Nephron (organoid): ENCODE results near the gene ODAD2.

Experiments
- H3K27ac Mint-ChIP-seq, 3 experiments: 2 replicates each; pipeline ENCODE4 v1.8.0; 2020; ENCODE audit warnings: mixed read lengths in 3 of 3, mild to moderate bottlenecking in 2 of 3, moderate library complexity in 1 of 3
- H3K27me3 Mint-ChIP-seq: 2 replicates; pipeline ENCODE4 v1.8.0; 2021; ENCODE audit warnings: low read depth, mild to moderate bottlenecking, moderate library complexity, mixed read lengths
- H3K36me3 Mint-ChIP-seq: 2 replicates; pipeline ENCODE4 v1.8.0; 2020; ENCODE audit warnings: low read depth, mixed read lengths
- H3K4me1 Mint-ChIP-seq: 2 replicates; pipeline ENCODE4 v1.8.0; 2020; ENCODE audit warnings: mixed read lengths
- H3K4me3 Mint-ChIP-seq, 3 experiments: 2 replicates each; pipeline ENCODE4 v1.8.0; 2020; ENCODE audit warnings: mild to moderate bottlenecking in 3 of 3, mixed read lengths in 3 of 3, moderate library complexity in 2 of 3
- H3K9me3 Mint-ChIP-seq: 2 replicates; pipeline ENCODE4 v1.8.0; 2020; ENCODE audit warnings: mixed read lengths
- TF ChIP-seq, protein P1 (sequence below), 3 experiments: fragments of 200-600 bp; sonication (generic); IDR thresholded peaks; one replicate each; pipeline ENCODE4 v1.5.0; 2021; ENCODE audit warnings: antibody characterized with exemption in 3 of 3; ENCODE audit not compliant: unreplicated experiment in 3 of 3

The ODAD2 gene

DNA sequence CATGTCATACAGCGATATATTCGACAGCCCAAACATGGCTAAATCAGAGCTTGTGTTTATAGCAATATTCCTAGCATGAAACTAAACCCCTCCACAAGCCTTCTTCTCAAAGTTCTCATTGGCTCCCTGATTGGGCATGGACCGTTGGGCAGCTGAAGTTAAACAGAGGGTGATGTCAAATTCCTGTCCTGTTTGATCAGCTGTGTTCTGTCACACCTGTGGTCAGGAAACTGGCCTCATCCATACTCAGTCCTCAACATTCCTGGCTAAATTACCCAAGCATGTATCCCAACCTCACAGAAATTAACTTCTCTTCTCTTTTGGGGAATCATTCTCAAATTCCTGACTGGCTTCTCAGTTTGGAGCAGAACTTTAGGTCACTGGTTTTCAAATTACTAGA lies 107.9 kb downstream of the ODAD2 start:
- H3K27ac Mint-ChIP-seq, result no peak overlapping the region
- H3K4me1 Mint-ChIP-seq, result no peaks in the 10 kb centered on the region

DNA sequence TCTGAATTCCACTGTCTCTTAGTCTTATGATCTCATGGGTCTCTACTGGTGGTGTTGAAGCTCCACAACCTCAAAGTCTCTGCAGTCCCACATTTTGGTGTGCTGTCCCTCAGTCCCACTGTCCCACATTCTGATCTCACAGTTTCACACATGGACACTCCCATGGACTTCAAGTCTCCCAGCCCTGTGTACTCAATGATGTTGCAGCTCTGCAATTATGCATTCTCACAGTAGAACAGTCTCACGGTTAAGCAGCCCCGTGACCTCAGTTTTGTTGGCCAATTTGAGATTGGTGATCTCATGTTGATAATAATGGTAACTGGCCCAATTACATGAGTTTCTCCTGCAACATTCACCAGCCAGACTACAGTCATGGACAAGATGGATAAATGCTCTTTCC lies 109.4 kb downstream of the ODAD2 start:
- TF ChIP-seq, protein P1, sequence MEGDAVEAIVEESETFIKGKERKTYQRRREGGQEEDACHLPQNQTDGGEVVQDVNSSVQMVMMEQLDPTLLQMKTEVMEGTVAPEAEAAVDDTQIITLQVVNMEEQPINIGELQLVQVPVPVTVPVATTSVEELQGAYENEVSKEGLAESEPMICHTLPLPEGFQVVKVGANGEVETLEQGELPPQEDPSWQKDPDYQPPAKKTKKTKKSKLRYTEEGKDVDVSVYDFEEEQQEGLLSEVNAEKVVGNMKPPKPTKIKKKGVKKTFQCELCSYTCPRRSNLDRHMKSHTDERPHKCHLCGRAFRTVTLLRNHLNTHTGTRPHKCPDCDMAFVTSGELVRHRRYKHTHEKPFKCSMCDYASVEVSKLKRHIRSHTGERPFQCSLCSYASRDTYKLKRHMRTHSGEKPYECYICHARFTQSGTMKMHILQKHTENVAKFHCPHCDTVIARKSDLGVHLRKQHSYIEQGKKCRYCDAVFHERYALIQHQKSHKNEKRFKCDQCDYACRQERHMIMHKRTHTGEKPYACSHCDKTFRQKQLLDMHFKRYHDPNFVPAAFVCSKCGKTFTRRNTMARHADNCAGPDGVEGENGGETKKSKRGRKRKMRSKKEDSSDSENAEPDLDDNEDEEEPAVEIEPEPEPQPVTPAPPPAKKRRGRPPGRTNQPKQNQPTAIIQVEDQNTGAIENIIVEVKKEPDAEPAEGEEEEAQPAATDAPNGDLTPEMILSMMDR (IDR thresholded peaks at IDR 0.05; ENCODE audit: unreplicated experiment in 3 of 3), result no peak
- Mint-ChIP-seq H3K4me3 (no peak overlapping the region), H3K27ac (no peak overlapping the region), H3K27me3 (no peaks in the 10 kb centered on the region), H3K4me1 (no peaks in the 10 kb centered on the region), H3K36me3 (no peaks in the 10 kb centered on the region), H3K9me3 (peaks cover 8% of the 10 kb centered on the region)

More for the DNA sequence above, 107.9 kb downstream of the ODAD2 start:
- no peaks in the 10 kb centered on the region for H3K27me3 Mint-ChIP-seq
- TF ChIP-seq, protein P1 (IDR thresholded peaks at IDR 0.05; ENCODE audit: unreplicated experiment in 3 of 3), result no peak
- H3K4me3 Mint-ChIP-seq, result no peak overlapping the region
- no peaks in the 10 kb centered on the region for H3K36me3 Mint-ChIP-seq
- peaks cover 7% of the 10 kb centered on the region for H3K9me3 Mint-ChIP-seq

DNA sequence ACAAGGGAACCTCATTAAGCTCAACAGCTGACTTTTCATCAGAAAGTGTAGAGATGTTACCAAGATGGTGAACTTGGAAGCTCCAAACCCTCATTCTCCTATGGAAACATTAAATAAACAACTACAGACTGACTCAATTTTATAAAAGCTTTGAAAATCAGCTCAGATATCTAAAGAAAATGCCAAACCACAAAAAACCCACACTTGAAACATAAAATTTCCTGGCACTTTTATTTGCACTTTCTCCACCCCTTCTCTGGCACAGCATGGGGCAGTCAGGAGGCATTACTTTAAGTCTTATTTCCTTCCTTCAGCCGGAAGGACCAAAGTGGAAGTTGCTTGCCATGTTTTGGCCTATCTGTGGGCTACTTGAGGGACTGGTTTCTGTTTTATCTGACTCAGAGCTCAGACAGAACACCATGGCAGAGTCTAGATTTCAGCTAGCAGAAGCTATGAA lies 114.7 kb downstream of the ODAD2 start:
- H3K27me3 Mint-ChIP-seq, result no peaks in the 10 kb centered on the region
- no peak overlapping the region for H3K4me3 Mint-ChIP-seq
- no peaks in the 10 kb centered on the region for H3K36me3 Mint-ChIP-seq
- H3K27ac Mint-ChIP-seq, result no peak overlapping the region
- peaks cover 13% of the 10 kb centered on the region for H3K9me3 Mint-ChIP-seq
- TF ChIP-seq, protein P1 (IDR thresholded peaks at IDR 0.05; ENCODE audit: unreplicated experiment in 3 of 3), result no peak
- H3K4me1 Mint-ChIP-seq, result peaks cover 7% of the 10 kb centered on the region

DNA sequence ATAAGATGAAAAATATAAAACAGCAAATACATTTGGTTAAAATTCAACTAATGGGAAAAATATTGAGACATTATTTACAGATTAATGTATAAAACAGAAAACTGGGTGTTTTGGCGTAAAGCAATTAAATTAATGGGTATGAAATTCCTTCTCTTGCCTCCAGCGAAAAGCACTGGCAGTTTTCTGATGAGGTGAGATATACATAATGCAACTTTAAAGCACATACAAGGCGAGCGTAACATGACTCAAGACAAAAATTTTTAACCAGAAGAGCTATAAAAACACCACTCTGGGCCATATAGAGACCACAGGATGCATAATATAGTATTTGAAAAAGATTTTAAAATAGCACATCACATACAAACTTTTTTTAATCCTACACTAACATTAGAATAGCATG lies 120.6 kb downstream of the ODAD2 start:
- TF ChIP-seq, protein P1 (IDR thresholded peaks at IDR 0.05; ENCODE audit: unreplicated experiment in 3 of 3), result no peak
- Mint-ChIP-seq H3K27ac (no peak overlapping the region), H3K9me3 (peaks cover 2% of the 10 kb centered on the region), H3K36me3 (no peaks in the 10 kb centered on the region), H3K4me1 (peaks cover 7% of the 10 kb centered on the region), H3K27me3 (no peaks in the 10 kb centered on the region), H3K4me3 (no peak overlapping the region)

DNA sequence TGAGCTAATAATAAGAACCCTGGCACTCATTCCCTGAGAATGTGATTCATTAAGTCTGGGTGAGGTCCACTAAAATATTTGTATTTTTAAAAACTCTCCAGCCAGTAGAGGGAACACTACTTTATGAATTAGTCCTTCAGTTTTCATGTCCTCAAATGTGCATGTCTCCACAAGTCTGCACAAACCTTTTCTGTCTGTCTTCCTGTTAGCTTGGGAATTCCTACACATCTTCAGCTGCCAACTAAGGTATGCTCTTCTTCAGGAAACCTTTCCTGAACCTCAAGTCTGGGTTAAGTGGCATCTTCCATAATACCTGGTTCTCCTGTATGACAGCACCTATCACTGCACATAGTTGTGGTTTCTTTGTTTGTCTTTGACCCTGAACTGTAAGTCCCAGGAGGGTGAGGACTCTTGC lies 133.7 kb downstream of the ODAD2 start:
- Mint-ChIP-seq H3K9me3 (peaks cover 10% of the 10 kb centered on the region), H3K27me3 (no peaks in the 10 kb centered on the region), H3K27ac (no peak overlapping the region), H3K4me1 (no peaks in the 10 kb centered on the region), H3K36me3 (no peaks in the 10 kb centered on the region), H3K4me3 (no peak overlapping the region)
- TF ChIP-seq, protein P1 (IDR thresholded peaks at IDR 0.05; ENCODE audit: unreplicated experiment in 3 of 3), result no peak

DNA sequence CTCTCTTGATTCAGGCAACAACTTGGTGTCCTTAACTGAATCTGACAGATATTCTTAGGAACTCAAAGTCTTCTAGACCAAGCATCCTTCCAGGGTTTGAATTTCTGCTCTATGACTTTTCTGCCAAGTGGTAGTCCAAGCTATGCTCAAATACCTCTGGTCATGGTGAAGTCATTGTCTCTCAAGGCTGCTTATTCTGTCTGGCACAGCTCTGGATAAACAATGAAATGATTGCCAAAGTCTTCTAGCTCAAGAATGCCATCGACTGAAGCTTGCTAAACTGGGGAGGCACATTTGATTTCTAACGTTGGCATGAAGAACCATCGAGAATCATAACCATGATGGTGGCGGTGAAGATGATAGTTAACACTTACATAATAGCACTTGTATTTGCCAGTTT lies 137.1 kb downstream of the ODAD2 start:
- peaks cover under 1% of the 10 kb centered on the region for H3K9me3 Mint-ChIP-seq
- H3K4me3 Mint-ChIP-seq, result no peak overlapping the region
- H3K27ac Mint-ChIP-seq, result no peak overlapping the region
- TF ChIP-seq, protein P1 (IDR thresholded peaks at IDR 0.05; ENCODE audit: unreplicated experiment in 3 of 3), result no peak
- no peaks in the 10 kb centered on the region for H3K36me3 Mint-ChIP-seq
- H3K27me3 Mint-ChIP-seq, result peaks cover 3% of the 10 kb centered on the region
- H3K4me1 Mint-ChIP-seq, result no peaks in the 10 kb centered on the region
